ENCODE results near the gene SGPP2. TPM values are rescaled to one million over a fixed set of nuclear protein-coding genes. Genes with fewer than 3 reads are reported as not detected.

SGPP2 gene
- total RNA-seq, 2 experiments from 2014 or later = not detected

DNA sequence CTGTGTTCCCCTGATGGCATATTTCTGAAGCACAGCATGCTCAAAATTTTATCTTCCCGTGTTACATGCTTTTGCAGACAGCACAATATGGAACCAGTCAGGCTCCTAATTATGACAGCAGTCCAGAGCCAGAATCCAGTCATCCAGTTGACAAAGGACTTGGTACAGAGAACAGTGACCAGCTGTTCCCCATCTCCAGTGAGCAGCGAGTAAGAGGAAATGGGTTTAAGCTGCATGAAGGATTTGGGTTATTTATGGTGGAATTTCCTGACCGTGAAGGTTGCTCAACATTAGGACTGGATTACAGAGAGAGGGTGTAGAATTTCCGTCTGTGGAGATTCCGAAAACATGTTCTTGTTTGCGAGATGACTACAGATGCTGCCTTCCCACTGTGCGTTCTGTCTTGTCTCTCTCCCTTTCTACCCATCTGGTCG, 24.4 kb downstream of the SGPP2 start:
- no peak overlapping the region for H3K27ac ChIP-seq (ENCODE audit: low read depth, low read length, poor library complexity, severe bottlenecking)
- no peaks in the 10 kb centered on the region for H3K9me2 ChIP-seq (ENCODE audit: insufficient read depth, low read length)
- H3K4me2 ChIP-seq (ENCODE audit: low read length) = no peak overlapping the region
- H3K79me2 ChIP-seq (ENCODE audit: insufficient read depth, low read depth, low read length) = no peaks in the 10 kb centered on the region
- ChIA-PET POLR2A (no interaction called here), CTCF (ENCODE audit: unreplicated experiment) (no interaction called here)
- no peaks in the 10 kb centered on the region for H3K9me3 ChIP-seq (ENCODE audit: low read length)
- DNase-seq (ENCODE audit: low spot score) = no peak
- H3K4me3 ChIP-seq (ENCODE audit: low read depth, low read length, poor library complexity, severe bottlenecking) = no peak overlapping the region
- TF ChIP-seq EZH2phosphoT487 (IDR thresholded peaks at IDR 0.05; ENCODE audit: borderline replicate concordance, low read depth, low read length) = no peak
- TF ChIP-seq, protein P1, sequence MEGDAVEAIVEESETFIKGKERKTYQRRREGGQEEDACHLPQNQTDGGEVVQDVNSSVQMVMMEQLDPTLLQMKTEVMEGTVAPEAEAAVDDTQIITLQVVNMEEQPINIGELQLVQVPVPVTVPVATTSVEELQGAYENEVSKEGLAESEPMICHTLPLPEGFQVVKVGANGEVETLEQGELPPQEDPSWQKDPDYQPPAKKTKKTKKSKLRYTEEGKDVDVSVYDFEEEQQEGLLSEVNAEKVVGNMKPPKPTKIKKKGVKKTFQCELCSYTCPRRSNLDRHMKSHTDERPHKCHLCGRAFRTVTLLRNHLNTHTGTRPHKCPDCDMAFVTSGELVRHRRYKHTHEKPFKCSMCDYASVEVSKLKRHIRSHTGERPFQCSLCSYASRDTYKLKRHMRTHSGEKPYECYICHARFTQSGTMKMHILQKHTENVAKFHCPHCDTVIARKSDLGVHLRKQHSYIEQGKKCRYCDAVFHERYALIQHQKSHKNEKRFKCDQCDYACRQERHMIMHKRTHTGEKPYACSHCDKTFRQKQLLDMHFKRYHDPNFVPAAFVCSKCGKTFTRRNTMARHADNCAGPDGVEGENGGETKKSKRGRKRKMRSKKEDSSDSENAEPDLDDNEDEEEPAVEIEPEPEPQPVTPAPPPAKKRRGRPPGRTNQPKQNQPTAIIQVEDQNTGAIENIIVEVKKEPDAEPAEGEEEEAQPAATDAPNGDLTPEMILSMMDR (conservative IDR thresholded peaks at IDR 0.05; ENCODE audit: low read length) = no peak
- intact Hi-C loops (cut with micrococcal nuclease; ENCODE audit: unreplicated experiment) = no loop called here
- H3K36me3 ChIP-seq (ENCODE audit: insufficient read depth, low read length) = no peaks in the 10 kb centered on the region
- H3K4me1 ChIP-seq (ENCODE audit: insufficient read depth, low read length, poor library complexity, severe bottlenecking) = no peaks in the 10 kb centered on the region
- no peaks in the 10 kb centered on the region for H4K20me1 ChIP-seq (ENCODE audit: insufficient read depth, low read length)
- BruUV-seq (replicated peaks) = no TSS peak
- H2AFZ ChIP-seq (ENCODE audit: low read length) = no peak overlapping the region

GRCh38 chr2:222450021-222450420, 25.7 kb downstream of the SGPP2 start:
- Histone ChIP-seq H3K4me2 (ENCODE audit: low read length) (no peak overlapping the region), H3K4me1 (ENCODE audit: insufficient read depth, low read length, poor library complexity, severe bottlenecking) (no peaks in the 10 kb centered on the region), H2AFZ (ENCODE audit: low read length) (no peak overlapping the region), H3K9me3 (ENCODE audit: low read length) (no peaks in the 10 kb centered on the region), H3K27ac (ENCODE audit: low read depth, low read length, poor library complexity, severe bottlenecking) (no peak overlapping the region), H4K20me1 (ENCODE audit: insufficient read depth, low read length) (no peaks in the 10 kb centered on the region), H3K9me2 (ENCODE audit: insufficient read depth, low read length) (no peaks in the 10 kb centered on the region), H3K4me3 (ENCODE audit: low read depth, low read length, poor library complexity, severe bottlenecking) (no peak overlapping the region), H3K36me3 (ENCODE audit: insufficient read depth, low read length) (no peaks in the 10 kb centered on the region), H3K79me2 (ENCODE audit: insufficient read depth, low read depth, low read length) (no peaks in the 10 kb centered on the region)
- intact Hi-C loops (cut with micrococcal nuclease; ENCODE audit: unreplicated experiment) = no loop called here
- no peak for DNase-seq (ENCODE audit: low spot score)
- ChIA-PET POLR2A (interaction anchor here (1.1 kb wide), 1 partner anchor 20 kb away, joined by 3 read pairs; no protein-coding TSS in a partner anchor), CTCF (ENCODE audit: unreplicated experiment) (no interaction called here)
- BruUV-seq (replicated peaks) = no TSS peak
- TF ChIP-seq, protein P1 (conservative IDR thresholded peaks at IDR 0.05; ENCODE audit: low read length) = no peak
- TF ChIP-seq EZH2phosphoT487 (IDR thresholded peaks at IDR 0.05; ENCODE audit: borderline replicate concordance, low read depth, low read length) = no peak

GRCh38 chr2:222451224-222451674, 26.9 kb downstream of the SGPP2 start:
- TF ChIP-seq, protein P1 (conservative IDR thresholded peaks at IDR 0.05; ENCODE audit: low read length) = no peak
- no peak for TF ChIP-seq EZH2phosphoT487 (IDR thresholded peaks at IDR 0.05; ENCODE audit: borderline replicate concordance, low read depth, low read length)
- H3K4me3 ChIP-seq (ENCODE audit: low read depth, low read length, poor library complexity, severe bottlenecking) = no peak overlapping the region
- H3K27ac ChIP-seq (ENCODE audit: low read depth, low read length, poor library complexity, severe bottlenecking) = no peak overlapping the region
- no peaks in the 10 kb centered on the region for H3K79me2 ChIP-seq (ENCODE audit: insufficient read depth, low read depth, low read length)
- H3K4me1 ChIP-seq (ENCODE audit: insufficient read depth, low read length, poor library complexity, severe bottlenecking) = no peaks in the 10 kb centered on the region
- no peak overlapping the region for H3K4me2 ChIP-seq (ENCODE audit: low read length)
- BruUV-seq (replicated peaks) = no TSS peak
- no peaks in the 10 kb centered on the region for H3K36me3 ChIP-seq (ENCODE audit: insufficient read depth, low read length)
- CTCF ChIA-PET (ENCODE audit: unreplicated experiment) = no interaction called here
- no peaks in the 10 kb centered on the region for H3K9me3 ChIP-seq (ENCODE audit: low read length)
- H2AFZ ChIP-seq (ENCODE audit: low read length) = no peak overlapping the region
- intact Hi-C loops (cut with micrococcal nuclease; ENCODE audit: unreplicated experiment) = no loop called here
- POLR2A ChIA-PET = interaction anchor here (1.1 kb wide), 1 partner anchor 22 kb away, joined by 3 read pairs; no protein-coding TSS in a partner anchor
- no peaks in the 10 kb centered on the region for H4K20me1 ChIP-seq (ENCODE audit: insufficient read depth, low read length)
- no peaks in the 10 kb centered on the region for H3K9me2 ChIP-seq (ENCODE audit: insufficient read depth, low read length)
- no peak for DNase-seq (ENCODE audit: low spot score)
